ENCODE results near the gene PLXNA1.

- no peak for TF ChIP-seq MXI1 (IDR thresholded peaks at IDR 0.05; ENCODE audit: low read depth, low read length)
- TF ChIP-seq, protein P1, sequence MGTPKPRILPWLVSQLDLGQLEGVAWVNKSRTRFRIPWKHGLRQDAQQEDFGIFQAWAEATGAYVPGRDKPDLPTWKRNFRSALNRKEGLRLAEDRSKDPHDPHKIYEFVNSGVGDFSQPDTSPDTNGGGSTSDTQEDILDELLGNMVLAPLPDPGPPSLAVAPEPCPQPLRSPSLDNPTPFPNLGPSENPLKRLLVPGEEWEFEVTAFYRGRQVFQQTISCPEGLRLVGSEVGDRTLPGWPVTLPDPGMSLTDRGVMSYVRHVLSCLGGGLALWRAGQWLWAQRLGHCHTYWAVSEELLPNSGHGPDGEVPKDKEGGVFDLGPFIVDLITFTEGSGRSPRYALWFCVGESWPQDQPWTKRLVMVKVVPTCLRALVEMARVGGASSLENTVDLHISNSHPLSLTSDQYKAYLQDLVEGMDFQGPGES (IDR thresholded peaks at IDR 0.05; ENCODE audit: low read depth, low read length) = no peak
Observed at GRCh38 chr3:126954141-126954842, 28.6 kb upstream of the PLXNA1 start.

Measured in SK-N-SH (cell line).